ENCODE data around the gene SLC25A47.
A peak's percentile ranks its signal among the peaks of the same experiment; 100 is the strongest.
"Not testable (repeated sequence)": the region's sequence is repeated elsewhere in the genome, so short reads cannot be mapped to it uniquely, and the experiment has no call there.

The SLC25A47 gene

DNA sequence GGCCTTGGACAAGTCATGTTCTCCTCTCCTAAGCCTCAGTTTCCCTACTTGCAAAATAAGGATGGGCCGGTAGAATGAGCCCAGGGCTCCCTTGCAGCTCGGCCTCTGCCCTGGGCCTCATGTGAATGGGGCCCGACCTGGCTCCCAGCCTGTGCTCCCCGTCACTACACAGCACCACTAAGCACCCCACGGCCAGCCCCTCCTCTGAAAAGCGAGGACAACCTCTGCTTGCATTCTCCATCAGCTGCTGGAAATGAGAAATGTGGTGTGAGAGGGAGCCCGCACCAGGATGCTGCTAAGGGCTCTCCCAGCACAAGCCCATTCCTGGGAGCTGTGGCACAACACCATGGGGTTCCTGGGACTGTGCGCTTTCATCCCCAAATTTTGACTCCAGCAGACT, 10.2 kb downstream of the SLC25A47 start:
- H3K36me3 ChIP-seq (ENCODE audit: insufficient read depth, low read length), result peaks cover 11% of the 10 kb centered on the region
- H3K9me3 ChIP-seq (ENCODE audit: low read length), result no peaks in the 10 kb centered on the region
- no peak overlapping the region for H3K4me3 ChIP-seq (ENCODE audit: low read depth in 1 of 2, low read length in 2 of 2)
- no peaks in the 10 kb centered on the region for H3K4me1 ChIP-seq (ENCODE audit: insufficient read depth, low read length)
- H3K9ac ChIP-seq (ENCODE audit: low read length), result no peak overlapping the region
- no peaks in the 10 kb centered on the region for H3K27me3 ChIP-seq (ENCODE audit: control insufficient read depth in 1 of 2, insufficient read depth in 2 of 2, low read length in 2 of 2)
- H3K27ac ChIP-seq (ENCODE audit: low read depth, low read length), result no peak overlapping the region

DNA sequence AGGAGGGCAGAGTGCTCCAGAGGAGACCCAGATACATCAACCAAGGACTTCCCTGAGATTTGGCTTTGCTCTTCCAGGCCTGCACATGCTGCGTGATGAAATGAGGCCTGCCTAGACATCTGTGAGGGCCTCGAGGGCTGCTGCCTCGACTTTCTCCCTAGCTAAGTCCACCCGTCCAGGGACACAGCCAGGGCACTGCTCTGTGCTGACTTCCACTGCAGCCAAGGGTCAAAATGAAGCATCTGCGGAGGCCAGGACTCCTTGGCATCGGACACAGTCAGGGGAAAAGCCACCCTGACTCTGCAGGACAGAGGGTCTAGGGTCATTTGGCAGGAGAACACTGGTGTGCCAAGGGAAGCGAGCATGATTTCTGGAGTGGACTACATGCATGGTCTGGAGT, 10.7 kb downstream of the SLC25A47 start:
- no peak overlapping the region for H3K4me3 ChIP-seq (ENCODE audit: low read depth in 1 of 2, low read length in 2 of 2)
- no peaks in the 10 kb centered on the region for H3K4me1 ChIP-seq (ENCODE audit: insufficient read depth, low read length)

GRCh38 chr14:100334904-100335303, 11.8 kb downstream of the SLC25A47 start:
- no peaks in the 10 kb centered on the region for H3K27me3 ChIP-seq (ENCODE audit: control insufficient read depth in 1 of 2, insufficient read depth in 2 of 2, low read length in 2 of 2)

More for the DNA sequence above, 10.7 kb downstream of the SLC25A47 start:
- Histone ChIP-seq H3K36me3 (ENCODE audit: insufficient read depth, low read length) (peaks cover 11% of the 10 kb centered on the region), H3K9ac (ENCODE audit: low read length) (no peak overlapping the region), H3K27me3 (ENCODE audit: control insufficient read depth in 1 of 2, insufficient read depth in 2 of 2, low read length in 2 of 2) (no peaks in the 10 kb centered on the region), H3K27ac (ENCODE audit: low read depth, low read length) (no peak overlapping the region), H3K9me3 (ENCODE audit: low read length) (no peaks in the 10 kb centered on the region)

DNA sequence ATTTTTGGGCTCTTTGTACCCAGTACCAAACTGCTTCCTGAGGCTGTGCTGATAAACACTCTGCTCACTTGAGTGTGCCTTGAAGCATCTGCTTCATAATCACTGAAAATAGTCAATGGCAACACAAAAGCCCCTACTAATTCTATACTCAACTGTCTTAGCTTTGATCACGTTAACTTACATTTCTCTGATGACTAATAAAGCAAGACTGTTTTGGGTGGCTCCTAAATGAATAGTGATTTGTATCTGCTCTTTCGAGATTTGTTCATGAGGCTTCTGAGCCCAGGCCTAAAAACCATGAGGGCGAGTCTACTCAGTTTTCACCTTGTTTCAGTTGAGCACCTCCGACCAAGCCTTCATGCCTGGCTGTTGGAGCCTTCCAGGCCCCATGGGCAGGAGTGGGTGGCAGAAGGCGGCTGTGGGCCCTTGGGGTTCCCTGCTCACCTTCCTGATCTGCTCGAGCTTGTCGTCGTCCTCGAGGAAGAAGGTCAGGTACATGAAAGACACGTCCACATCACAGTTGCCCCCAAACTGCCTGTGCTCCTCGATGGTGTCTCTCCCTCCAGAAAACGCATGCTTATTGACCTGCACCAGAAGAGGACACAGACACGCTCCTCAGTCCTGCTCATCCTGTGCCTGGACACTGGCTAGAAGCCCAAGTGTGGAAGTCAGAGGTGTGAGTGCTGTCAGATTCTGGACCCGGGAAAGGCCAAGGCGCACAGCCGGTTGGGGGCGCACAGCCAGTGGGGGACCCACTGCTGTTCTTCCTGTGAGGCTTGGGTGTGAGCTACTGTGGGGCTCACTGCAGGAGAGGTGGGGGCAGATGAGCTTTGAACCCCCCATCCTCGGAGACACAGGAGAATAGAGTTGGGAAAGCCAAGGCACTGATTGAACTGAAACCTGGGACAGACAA, 13.7 kb downstream of the SLC25A47 start:
- Histone ChIP-seq H3K4me3 (ENCODE audit: low read depth in 1 of 2, low read length in 2 of 2) (no peak overlapping the region), H3K36me3 (ENCODE audit: insufficient read depth, low read length) (peaks cover 18% of the 10 kb centered on the region), H3K4me1 (ENCODE audit: insufficient read depth, low read length) (peaks cover 11% of the 10 kb centered on the region), H3K9ac (ENCODE audit: low read length) (no peak overlapping the region), H3K27ac (ENCODE audit: low read depth, low read length) (no peak overlapping the region), H3K9me3 (ENCODE audit: low read length) (no peaks in the 10 kb centered on the region), H3K27me3 (ENCODE audit: control insufficient read depth in 1 of 2, insufficient read depth in 2 of 2, low read length in 2 of 2) (no peaks in the 10 kb centered on the region)

More at GRCh38 chr14:100334904-100335303, 11.8 kb downstream of the SLC25A47 start:
- Histone ChIP-seq H3K4me1 (ENCODE audit: insufficient read depth, low read length) (no peaks in the 10 kb centered on the region), H3K27ac (ENCODE audit: low read depth, low read length) (no peak overlapping the region), H3K9ac (ENCODE audit: low read length) (no peak overlapping the region), H3K9me3 (ENCODE audit: low read length) (no peaks in the 10 kb centered on the region), H3K4me3 (ENCODE audit: low read depth in 1 of 2, low read length in 2 of 2) (no peak overlapping the region), H3K36me3 (ENCODE audit: insufficient read depth, low read length) (peaks cover 13% of the 10 kb centered on the region)

GRCh38 chr14:100339766-100340422, 16.8 kb downstream of the SLC25A47 start:
- Histone ChIP-seq H3K9ac (ENCODE audit: low read length) (no peak overlapping the region), H3K36me3 (ENCODE audit: insufficient read depth, low read length) (peaks cover 18% of the 10 kb centered on the region), H3K9me3 (ENCODE audit: low read length) (no peaks in the 10 kb centered on the region), H3K27me3 (ENCODE audit: control insufficient read depth in 1 of 2, insufficient read depth in 2 of 2, low read length in 2 of 2) (no peaks in the 10 kb centered on the region), H3K4me1 (ENCODE audit: insufficient read depth, low read length) (peaks cover 15% of the 10 kb centered on the region), H3K27ac (ENCODE audit: low read depth, low read length) (no peak overlapping the region), H3K4me3 (ENCODE audit: low read depth in 1 of 2, low read length in 2 of 2) (no peak overlapping the region)

DNA sequence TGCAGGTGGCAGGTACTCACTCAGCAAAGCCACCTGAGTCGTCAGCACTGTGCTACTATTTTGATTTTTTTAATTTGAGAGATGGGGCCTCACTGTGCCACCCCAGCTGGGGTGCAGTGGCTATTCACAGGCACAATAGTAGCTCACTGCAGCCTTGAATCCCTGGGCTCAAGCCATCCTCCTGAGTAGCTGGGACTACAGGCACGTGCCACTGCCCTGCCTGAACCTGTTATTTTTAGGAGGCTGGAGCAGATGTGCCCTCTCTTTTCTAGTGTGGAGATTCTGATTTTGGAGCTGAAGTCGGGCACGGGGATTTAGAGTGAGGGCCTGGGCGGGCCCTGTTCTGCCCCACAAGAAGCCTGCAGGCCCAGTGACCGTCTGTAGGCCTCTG, 17.3 kb downstream of the SLC25A47 start:
- H3K36me3 ChIP-seq (ENCODE audit: insufficient read depth, low read length), result peaks cover 18% of the 10 kb centered on the region
- H3K27me3 ChIP-seq (ENCODE audit: control insufficient read depth in 1 of 2, insufficient read depth in 2 of 2, low read length in 2 of 2), result no peaks in the 10 kb centered on the region
- no peaks in the 10 kb centered on the region for H3K9me3 ChIP-seq (ENCODE audit: low read length)
- no peak overlapping the region for H3K4me3 ChIP-seq (ENCODE audit: low read depth in 1 of 2, low read length in 2 of 2)
- peaks cover 15% of the 10 kb centered on the region for H3K4me1 ChIP-seq (ENCODE audit: insufficient read depth, low read length)
- H3K27ac ChIP-seq (ENCODE audit: low read depth, low read length), result peak overlapping the region; percentile 61
- no peak overlapping the region for H3K9ac ChIP-seq (ENCODE audit: low read length)

DNA sequence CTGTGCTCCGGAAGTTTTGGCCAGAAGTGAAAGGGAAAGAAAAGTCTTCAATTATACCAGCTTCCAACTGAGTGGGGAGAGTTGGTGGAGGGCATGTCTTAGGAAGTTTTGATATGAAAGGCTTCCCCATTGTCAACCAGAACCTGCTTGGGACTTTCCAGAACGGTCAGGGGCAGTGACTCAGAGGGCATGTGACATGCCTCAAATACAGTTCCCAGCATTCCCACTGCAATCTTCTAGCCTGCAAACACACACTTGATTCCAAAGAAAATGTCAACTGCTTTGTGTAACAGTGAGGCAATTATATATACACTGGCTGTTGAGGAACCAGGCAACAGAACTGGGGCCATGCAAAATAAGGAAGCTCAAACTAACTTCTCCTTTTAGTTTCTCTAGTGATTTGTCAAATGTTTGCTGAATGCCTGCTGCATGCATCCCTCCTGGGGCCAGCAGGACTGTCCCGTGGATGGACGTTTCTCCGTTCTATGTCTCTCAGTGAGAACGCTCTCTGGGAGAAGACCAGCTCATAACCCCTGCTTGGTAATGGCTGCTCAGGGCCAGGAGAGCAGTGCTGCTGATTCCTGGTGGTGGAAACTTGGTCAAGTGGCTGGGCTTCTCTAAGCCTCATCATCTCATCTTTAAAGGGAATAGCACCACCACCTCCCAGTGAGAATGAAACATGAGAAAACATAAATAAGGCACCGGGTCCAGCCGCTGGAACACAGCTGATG, 18.3 kb downstream of the SLC25A47 start:
- H3K9ac ChIP-seq (ENCODE audit: low read length), result no peak overlapping the region
- H3K4me1 ChIP-seq (ENCODE audit: insufficient read depth, low read length), result peaks cover 15% of the 10 kb centered on the region
- H3K4me3 ChIP-seq (ENCODE audit: low read depth in 1 of 2, low read length in 2 of 2), result no peak overlapping the region
- H3K36me3 ChIP-seq (ENCODE audit: insufficient read depth, low read length), result peaks cover 24% of the 10 kb centered on the region
- H3K27ac ChIP-seq (ENCODE audit: low read depth, low read length), result peak overlapping the region; percentile 61
- no peaks in the 10 kb centered on the region for H3K9me3 ChIP-seq (ENCODE audit: low read length)
- no peaks in the 10 kb centered on the region for H3K27me3 ChIP-seq (ENCODE audit: control insufficient read depth in 1 of 2, insufficient read depth in 2 of 2, low read length in 2 of 2)

- no peaks in the 10 kb centered on the region for H3K27me3 ChIP-seq (ENCODE audit: control insufficient read depth in 1 of 2, insufficient read depth in 2 of 2, low read length in 2 of 2)
- no peak overlapping the region for H3K4me3 ChIP-seq (ENCODE audit: low read depth in 1 of 2, low read length in 2 of 2)
- H3K36me3 ChIP-seq (ENCODE audit: insufficient read depth, low read length), result peaks cover 17% of the 10 kb centered on the region
- H3K9ac ChIP-seq (ENCODE audit: low read length), result no peak overlapping the region
- no peaks in the 10 kb centered on the region for H3K9me3 ChIP-seq (ENCODE audit: low read length)
- H3K27ac ChIP-seq (ENCODE audit: low read depth, low read length), result peak overlapping the region; percentile 61
- H3K4me1 ChIP-seq (ENCODE audit: insufficient read depth, low read length), result peaks cover 15% of the 10 kb centered on the region
Observed at GRCh38 chr14:100342195-100342594, 19.1 kb downstream of the SLC25A47 start.

DNA sequence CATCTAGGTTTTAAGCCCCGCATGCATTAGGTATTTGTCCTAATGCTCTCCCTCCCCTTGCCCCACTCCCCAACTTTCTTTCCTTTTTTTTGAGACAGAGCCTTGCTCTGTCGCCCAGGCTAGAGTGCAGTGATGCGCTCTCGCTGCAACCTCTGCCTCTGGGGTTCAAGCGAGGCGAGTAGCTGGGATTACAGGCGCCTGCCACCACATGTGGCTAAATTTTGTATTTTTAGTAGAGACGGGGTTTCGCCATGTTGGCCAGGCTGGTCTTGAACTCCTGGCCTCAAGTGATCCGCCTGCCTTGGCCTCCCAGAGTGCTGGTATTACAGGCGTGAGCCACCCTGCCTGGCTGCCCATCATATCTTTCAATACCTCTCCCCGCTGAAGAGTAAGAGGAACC, 19.7 kb downstream of the SLC25A47 start:
- H3K9ac ChIP-seq (ENCODE audit: low read length); H3K9me3 ChIP-seq (ENCODE audit: low read length); H3K27me3 ChIP-seq (ENCODE audit: control insufficient read depth in 1 of 2, insufficient read depth in 2 of 2, low read length in 2 of 2); H3K4me3 ChIP-seq (ENCODE audit: low read depth in 1 of 2, low read length in 2 of 2); H3K27ac ChIP-seq (ENCODE audit: low read depth, low read length): not testable (repeated sequence)
- Histone ChIP-seq H3K36me3 (ENCODE audit: insufficient read depth, low read length) (peaks cover 14% of the 10 kb centered on the region), H3K4me1 (ENCODE audit: insufficient read depth, low read length) (peaks cover 15% of the 10 kb centered on the region)

DNA sequence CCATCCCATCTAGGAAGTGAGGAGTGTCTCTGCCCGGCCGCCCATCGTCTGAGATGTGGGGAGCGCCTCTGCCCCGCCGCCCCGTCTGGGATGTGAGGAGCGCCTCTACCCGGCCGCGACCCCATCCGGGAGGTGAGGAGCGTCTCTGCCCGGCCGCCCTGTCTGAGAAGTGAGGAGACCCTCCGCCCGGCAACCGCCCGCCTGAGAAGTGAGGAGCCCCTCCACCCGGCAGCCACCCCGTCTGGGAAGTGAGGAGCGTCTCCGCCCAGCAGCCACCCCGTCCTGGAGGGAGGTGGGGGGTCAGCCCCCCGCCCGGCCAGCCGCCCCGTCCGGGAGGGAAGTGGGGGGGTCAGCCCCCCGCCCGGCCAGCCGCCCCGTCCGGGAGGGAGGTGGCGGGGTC, 21.5 kb downstream of the SLC25A47 start:
- not testable (repeated sequence) for H3K27ac ChIP-seq (ENCODE audit: low read depth, low read length); H3K9ac ChIP-seq (ENCODE audit: low read length)

DNA sequence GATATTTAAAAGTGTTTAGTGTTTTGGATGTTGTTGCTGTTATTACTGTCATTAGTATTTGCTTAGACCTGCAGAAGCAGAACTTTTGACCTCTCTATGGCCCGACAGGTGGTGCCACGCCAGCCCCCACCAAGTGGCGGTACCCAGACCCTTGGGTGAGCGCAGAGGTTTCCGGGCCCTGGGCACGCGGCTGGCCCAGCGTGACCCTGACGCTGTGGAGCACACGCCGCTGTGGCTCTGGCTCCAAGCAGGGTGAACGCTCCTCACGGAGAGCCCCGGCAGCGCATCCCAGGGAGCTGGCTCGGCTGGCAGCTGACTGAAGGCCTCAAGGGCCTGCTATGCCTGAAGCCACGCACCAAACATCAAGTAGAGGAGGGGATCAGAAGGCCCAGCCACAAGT, 22.6 kb downstream of the SLC25A47 start:
- Histone ChIP-seq H3K27ac (ENCODE audit: low read depth, low read length) (no peak overlapping the region), H3K27me3 (ENCODE audit: control insufficient read depth in 1 of 2, insufficient read depth in 2 of 2, low read length in 2 of 2) (no peaks in the 10 kb centered on the region), H3K36me3 (ENCODE audit: insufficient read depth, low read length) (peaks cover 20% of the 10 kb centered on the region), H3K9me3 (ENCODE audit: low read length) (no peaks in the 10 kb centered on the region), H3K4me1 (ENCODE audit: insufficient read depth, low read length) (peaks cover 15% of the 10 kb centered on the region), H3K9ac (ENCODE audit: low read length) (no peak overlapping the region), H3K4me3 (ENCODE audit: low read depth in 1 of 2, low read length in 2 of 2) (no peak overlapping the region)

More for the DNA sequence above, 21.5 kb downstream of the SLC25A47 start:
- not testable (repeated sequence) for H3K9me3 ChIP-seq (ENCODE audit: low read length); H3K27me3 ChIP-seq (ENCODE audit: control insufficient read depth in 1 of 2, insufficient read depth in 2 of 2, low read length in 2 of 2); H3K4me3 ChIP-seq (ENCODE audit: low read depth in 1 of 2, low read length in 2 of 2)
- Histone ChIP-seq H3K4me1 (ENCODE audit: insufficient read depth, low read length) (peaks cover 15% of the 10 kb centered on the region), H3K36me3 (ENCODE audit: insufficient read depth, low read length) (peaks cover 22% of the 10 kb centered on the region)

All from muscle layer of colon (tissue), 2 donors.